T-cell (primary cell): ENCODE measurements around the gene CRACR2A. TPM values are rescaled to one million over a fixed set of nuclear protein-coding genes. Genes with fewer than 3 reads are reported as not detected.

Experiments
- ATAC-seq, 4 experiments: fragments of 200-7000 bp in 3 of 4; fragments of 150-1000 bp in 1 of 4; cut with Tn5 transposase; replicated peaks in 1 of 4; 1 replicate in 3 of 4; 2 replicates in 1 of 4; pipeline ENCODE4 v1.10.0; 2021; ENCODE audit warnings: moderate library complexity in 3 of 4, mild to moderate bottlenecking in 2 of 4, moderate number of reproducible peaks in 1 of 4
- CTCF ChIA-PET, 2 donors: fragments of 300-600 bp; sonication (Branson Sonifier 250); formaldehyde crosslinking; loops; one replicate each; lab custom pipeline; 2022; ENCODE audit warnings: antibody characterized with exemption in 2 of 2; lab: Charles Lee
- POLR2A ChIA-PET, 2 donors: fragments of 300-600 bp; sonication (Branson Sonifier 250); formaldehyde crosslinking; loops; one replicate each; lab custom pipeline; 2022; ENCODE audit warnings: antibody characterized with exemption in 2 of 2; lab: Charles Lee
- DNase-seq, 35 experiments: peaks; one replicate each; pipeline versions ENCODE4 v3.0.0 to v3.0.0-alpha.2; 2013 to 2023
- H3K27ac ChIP-seq: one replicate; pipeline ENCODE4 v1.5.1; 2013; ENCODE audit warnings: low read length
- H3K27me3 ChIP-seq, 2 experiments: replicated peaks in 1 of 2; 1 replicate in 1 of 2; 2 replicates in 1 of 2; pipeline versions ENCODE4 v1.6.1 to v1.7.0; 2013; ENCODE audit warnings: low read length in 1 of 2, mixed read lengths in 1 of 2; ENCODE audit not compliant: control insufficient read depth in 2 of 2, insufficient read depth in 2 of 2; ENCODE audit errors: extremely low read depth in 1 of 2
- H3K36me3 ChIP-seq, 2 donors: 1 replicate in 1 of 2; 2 replicates in 1 of 2; pipeline versions ENCODE4 v1.6.1 to v1.7.0; 2013; ENCODE audit warnings: low read length in 1 of 2; ENCODE audit not compliant: control insufficient read depth in 2 of 2, insufficient read depth in 1 of 2; ENCODE audit errors: extremely low read depth in 1 of 2
- H3K4me1 ChIP-seq, 2 experiments: 1 replicate in 1 of 2; 2 replicates in 1 of 2; pipeline versions ENCODE4 v1.6.1 to v1.7.0; 2013; ENCODE audit warnings: low read length in 2 of 2, mixed read lengths in 1 of 2; ENCODE audit not compliant: insufficient read depth in 2 of 2, control insufficient read depth in 1 of 2; ENCODE audit errors: extremely low read depth in 1 of 2
- H3K4me3 ChIP-seq, 2 donors: 1 replicate in 1 of 2; 2 replicates in 1 of 2; pipeline versions ENCODE4 v1.5.1 to v1.7.0; 2013; ENCODE audit warnings: mild to moderate bottlenecking in 2 of 2, low read length in 1 of 2, moderate library complexity in 1 of 2; ENCODE audit not compliant: control insufficient read depth in 1 of 2; ENCODE audit errors: extremely low read depth in 1 of 2
- H3K9me3 ChIP-seq: 2 replicates; pipeline ENCODE4 v1.7.0; 2013
- H3K27ac Mint-ChIP-seq, 2 donors: one replicate each; pipeline ENCODE4 v1.8.0; 2020 to 2021; ENCODE audit warnings: mild to moderate bottlenecking in 2 of 2, mixed read lengths in 2 of 2
- H3K27me3 Mint-ChIP-seq, 2 donors: one replicate each; pipeline ENCODE4 v1.8.0; 2021 to 2022; ENCODE audit warnings: mixed read lengths in 2 of 2
- H3K36me3 Mint-ChIP-seq: one replicate; pipeline ENCODE4 v1.8.0; 2021; ENCODE audit warnings: mixed read lengths
- H3K4me1 Mint-ChIP-seq, 3 donors: one replicate each; pipeline ENCODE4 v1.8.0; 2020 to 2022; ENCODE audit warnings: mixed read lengths in 3 of 3, mild to moderate bottlenecking in 1 of 3
- H3K4me3 Mint-ChIP-seq, 3 donors: one replicate each; pipeline ENCODE4 v1.8.0; 2020 to 2022; ENCODE audit warnings: mild to moderate bottlenecking in 3 of 3, mixed read lengths in 3 of 3, moderate library complexity in 3 of 3
- H3K9me3 Mint-ChIP-seq, 3 donors: one replicate each; pipeline ENCODE4 v1.8.0; 2020 to 2022; ENCODE audit warnings: mixed read lengths in 3 of 3
- WGBS: methylation state at CpG from one replicate; pipeline ENCODE4 v1.1.5; 2013; ENCODE audit warnings: missing lambda C conversion rate; ENCODE audit not compliant: insufficient coverage; 5-methylcytosine and 5-hydroxymethylcytosine counted together
- total RNA-seq, 35 experiments: library from RNA in 6 of 35; stranded (reverse) in 6 of 35; fragments of 120-200 nt in 1 of 35; gene quantifications; one replicate each; pipeline versions ENCODE4 v1.2.1 to v1.2.4 and lab custom pipeline; 2013 to 2026

CRACR2A gene
- total RNA-seq, 5 donors from 2014 or later (not counting 1 experiment from before 2014, with no cell fraction given) = 38.3 to 47.0 (median 40.6) TPM

GRCh38 chr12:3667485-3667884 lies 85.4 kb downstream of the CRACR2A start:
- H3K4me3 ChIP-seq = no peak overlapping the region
- CTCF ChIA-PET = no interaction called here
- WGBS = no CpG with 5 or more reads among the region's 4 CpGs
- no peaks in the 10 kb centered on the region for H3K27me3 ChIP-seq
- DNase-seq (no peak), ATAC-seq (no peak)
- H3K4me1 Mint-ChIP-seq = no peaks in the 10 kb centered on the region
- no peaks in the 10 kb centered on the region for H3K9me3 Mint-ChIP-seq
- H3K36me3 Mint-ChIP-seq = peaks cover 64% of the 10 kb centered on the region
- H3K9me3 ChIP-seq = no peaks in the 10 kb centered on the region
- H3K27ac ChIP-seq = no peak overlapping the region
- no peak overlapping the region for H3K4me3 Mint-ChIP-seq
- no peaks in the 10 kb centered on the region for H3K4me1 ChIP-seq
- peaks cover 25 to 90% of the 10 kb centered on the region in 2 donors for H3K36me3 ChIP-seq
- POLR2A ChIA-PET = no interaction called here
- no peaks in the 10 kb centered on the region for H3K27me3 Mint-ChIP-seq
- H3K27ac Mint-ChIP-seq = peak overlapping the region in 1 of 2 donors; percentile 22

DNA sequence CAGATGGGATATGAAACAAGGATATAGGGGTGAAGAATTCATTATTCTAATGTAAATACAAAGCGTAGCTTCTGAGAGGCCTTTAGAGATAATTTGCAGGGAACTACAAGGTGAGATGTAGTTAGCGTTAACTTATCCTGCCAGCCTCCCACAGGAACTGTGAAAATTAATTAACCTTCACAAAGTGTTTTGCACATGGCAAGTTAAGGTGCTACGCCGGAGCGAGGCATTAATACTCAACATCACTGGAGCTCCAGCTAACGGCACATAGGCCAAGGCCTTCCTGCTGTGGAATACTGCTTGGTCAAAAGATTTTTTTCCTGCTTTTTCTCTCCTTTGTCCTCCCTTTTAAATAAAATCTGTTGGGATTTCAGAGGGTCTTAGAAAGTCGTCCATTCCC lies 86.5 kb downstream of the CRACR2A start:
- Mint-ChIP-seq H3K36me3 (peaks cover 64% of the 10 kb centered on the region), H3K4me1 (no peaks in the 10 kb centered on the region), H3K27ac (no peak overlapping the region), H3K4me3 (no peak overlapping the region), H3K27me3 (no peaks in the 10 kb centered on the region), H3K9me3 (no peaks in the 10 kb centered on the region)
- ChIA-PET POLR2A (interaction anchor here in 1 of 2 donors (0.6 kb wide), 1 partner anchor 72 kb away, joined by 5 read pairs; no protein-coding TSS in a partner anchor), CTCF (no interaction called here)
- no peaks in the 10 kb centered on the region for H3K27me3 ChIP-seq
- peaks cover 28 to 87% of the 10 kb centered on the region in 2 donors for H3K36me3 ChIP-seq
- ATAC-seq (no peak), DNase-seq (no peak)
- H3K9me3 ChIP-seq = no peaks in the 10 kb centered on the region
- no peak overlapping the region for H3K27ac ChIP-seq
- 100% methylated on average over 3 of the region's 7 CpGs for WGBS
- no peak overlapping the region for H3K4me3 ChIP-seq
- H3K4me1 ChIP-seq = no peaks in the 10 kb centered on the region

GRCh38 chr12:3662521-3662921 lies 90.4 kb downstream of the CRACR2A start:
- Mint-ChIP-seq H3K27ac (no peak overlapping the region), H3K4me3 (no peak overlapping the region), H3K4me1 (no peaks in the 10 kb centered on the region), H3K27me3 (no peaks in the 10 kb centered on the region), H3K36me3 (peaks cover 81% of the 10 kb centered on the region), H3K9me3 (no peaks in the 10 kb centered on the region)
- WGBS = 96% methylated on average over 4 of the region's 5 CpGs
- ChIA-PET POLR2A (no interaction called here), CTCF (no interaction called here)
- no peaks in the 10 kb centered on the region for H3K9me3 ChIP-seq
- no peaks in the 10 kb centered on the region for H3K4me1 ChIP-seq
- H3K27me3 ChIP-seq = no peaks in the 10 kb centered on the region
- DNase-seq = no peak
- ATAC-seq = no peak
- no peak overlapping the region for H3K4me3 ChIP-seq
- peaks cover 19 to 89% of the 10 kb centered on the region in 2 donors for H3K36me3 ChIP-seq
- H3K27ac ChIP-seq = no peak overlapping the region

DNA sequence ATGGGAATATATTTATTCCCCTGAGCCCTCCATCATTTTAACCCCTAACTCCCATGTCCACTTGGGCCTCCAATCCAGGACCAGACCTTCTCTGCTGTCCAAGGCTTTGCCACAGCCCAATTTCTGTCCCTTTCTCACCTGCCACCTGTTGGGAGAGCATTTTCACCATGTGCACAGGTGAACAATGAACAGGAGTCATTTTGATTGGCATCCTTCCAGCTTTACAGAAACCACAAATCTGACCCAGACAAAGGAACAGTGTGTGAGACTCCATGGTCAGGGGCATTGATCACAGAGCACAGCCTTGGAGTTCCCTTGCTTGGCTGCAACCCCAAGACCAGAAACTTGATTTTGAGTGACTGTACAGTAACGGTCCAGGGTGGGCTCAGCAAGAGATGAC lies 91.9 kb downstream of the CRACR2A start:
- Mint-ChIP-seq H3K27me3 (no peaks in the 10 kb centered on the region), H3K4me3 (no peak overlapping the region), H3K4me1 (no peaks in the 10 kb centered on the region), H3K27ac (peak overlapping the region in 1 of 2 donors; percentile 11), H3K36me3 (peaks cover 82% of the 10 kb centered on the region), H3K9me3 (no peaks in the 10 kb centered on the region)
- Histone ChIP-seq H3K4me3 (no peak overlapping the region), H3K27me3 (no peaks in the 10 kb centered on the region), H3K27ac (no peak overlapping the region), H3K36me3 (peaks cover 14 to 91% of the 10 kb centered on the region in 2 donors), H3K9me3 (no peaks in the 10 kb centered on the region), H3K4me1 (no peaks in the 10 kb centered on the region)
- WGBS = no CpG with 5 or more reads among the region's 1 CpG
- no peak for DNase-seq
- ChIA-PET POLR2A (no interaction called here), CTCF (no interaction called here)
- ATAC-seq = no peak

- Histone ChIP-seq H3K4me3 (no peak overlapping the region), H3K27ac (no peak overlapping the region), H3K9me3 (no peaks in the 10 kb centered on the region), H3K27me3 (no peaks in the 10 kb centered on the region), H3K36me3 (peaks cover 22 to 92% of the 10 kb centered on the region in 2 donors), H3K4me1 (no peaks in the 10 kb centered on the region)
- WGBS = 84% methylated on average over 9 of the region's 13 CpGs
- POLR2A ChIA-PET = no interaction called here
- CTCF ChIA-PET = interaction anchor here (0.6 to 1.2 kb wide), 4 partner anchors 119 to 150 kb away, joined by 3 read pairs; no protein-coding TSS in a partner anchor
- no peaks in the 10 kb centered on the region for H3K9me3 Mint-ChIP-seq
- H3K4me1 Mint-ChIP-seq = no peaks in the 10 kb centered on the region
- ATAC-seq (peak in 1 of 4 experiments; percentile 40), DNase-seq (peak in 28 of 35 experiments; percentile 3 to 56 (median 24))
- no peaks in the 10 kb centered on the region for H3K27me3 Mint-ChIP-seq
- peaks cover 83% of the 10 kb centered on the region for H3K36me3 Mint-ChIP-seq
- peak overlapping the region in 1 of 2 donors; percentile 18 for H3K27ac Mint-ChIP-seq
- no peak overlapping the region for H3K4me3 Mint-ChIP-seq
Measured at GRCh38 chr12:3658327-3659163, 94.4 kb downstream of the CRACR2A start.

DNA sequence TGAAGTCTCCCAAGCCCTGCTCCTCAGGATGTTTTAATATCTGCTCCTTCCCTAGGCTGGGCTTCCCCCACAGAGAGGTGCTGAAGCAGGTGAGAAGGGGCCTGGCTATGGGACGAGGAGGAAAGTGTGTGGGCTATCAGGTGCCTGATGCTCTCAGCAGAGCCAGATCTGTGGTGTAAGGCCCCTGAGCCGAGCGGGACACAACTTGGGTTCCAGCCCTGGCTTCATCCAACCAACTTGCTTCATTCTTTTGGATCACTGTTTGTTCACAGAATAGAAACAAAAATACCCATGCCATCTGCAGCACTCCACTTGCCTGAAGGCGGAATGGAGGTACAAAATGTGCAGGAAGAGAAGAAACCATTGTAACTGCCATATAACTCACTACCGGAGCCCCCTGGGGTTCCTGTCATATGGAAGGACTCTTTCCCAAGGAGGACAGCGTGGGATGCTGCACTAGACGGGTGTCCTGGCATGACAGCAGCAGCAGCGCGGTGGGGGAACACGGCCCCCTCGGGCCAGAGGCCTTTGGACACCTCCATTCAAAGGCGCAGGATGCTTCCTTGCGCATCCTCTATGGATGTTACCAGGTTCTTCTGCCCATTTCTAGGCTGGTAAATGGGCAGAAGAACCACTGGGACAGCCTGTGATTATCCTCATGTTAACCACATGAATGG lies 95.8 kb downstream of the CRACR2A start:
- H3K4me1 Mint-ChIP-seq = no peaks in the 10 kb centered on the region
- Histone ChIP-seq H3K27ac (no peak overlapping the region), H3K9me3 (no peaks in the 10 kb centered on the region), H3K4me1 (no peaks in the 10 kb centered on the region), H3K4me3 (no peak overlapping the region), H3K36me3 (peaks cover 19 to 91% of the 10 kb centered on the region in 2 donors), H3K27me3 (no peaks in the 10 kb centered on the region)
- POLR2A ChIA-PET = no interaction called here
- DNase-seq = no peak
- no peak for ATAC-seq
- no peaks in the 10 kb centered on the region for H3K27me3 Mint-ChIP-seq
- no peak overlapping the region for H3K27ac Mint-ChIP-seq
- H3K36me3 Mint-ChIP-seq = peaks cover 82% of the 10 kb centered on the region
- H3K4me3 Mint-ChIP-seq = no peak overlapping the region
- CTCF ChIA-PET = interaction anchor here in 1 of 2 donors (1.2 kb wide), 1 partner anchor 120 kb away, joined by 3 read pairs; no protein-coding TSS in a partner anchor
- WGBS = 94% methylated on average over 12 of the region's 13 CpGs
- no peaks in the 10 kb centered on the region for H3K9me3 Mint-ChIP-seq
